SU-DHL-6 (cell line): ENCODE data around the gene UROD.

Source experiments
- H2AFZ ChIP-seq: fragments of 200-600 bp; sonication (generic); 2 replicates; pipeline ENCODE4 v1.6.1; 2014; ENCODE audit warnings: low read depth, mild to moderate bottlenecking, moderate library complexity, mixed read lengths, antibody characterized with exemption, low read length; ENCODE audit not compliant: severe bottlenecking
- H3F3A ChIP-seq: fragments of 200-600 bp; shearing (Covaris generic); 2 replicates; pipeline ENCODE4 v1.6.0; 2016; ENCODE audit warnings: antibody characterized with exemption, mild to moderate bottlenecking; ENCODE audit not compliant: insufficient read depth
- H3K27ac ChIP-seq: fragments of 200-600 bp; sonication (generic); 2 replicates; pipeline ENCODE4 v1.5.1; 2016; ENCODE audit warnings: low read depth, mild to moderate bottlenecking, low read length, moderate library complexity, mixed read lengths
- H3K27me3 ChIP-seq: fragments of 200-600 bp; sonication (generic), shearing (Covaris generic); 2 replicates; pipeline ENCODE4 v1.6.0; 2014; ENCODE audit warnings: mild to moderate bottlenecking, low read length
- H3K36me3 ChIP-seq: fragments of 200-600 bp; sonication (generic); 2 replicates; pipeline ENCODE4 v1.6.1; 2014; ENCODE audit warnings: mild to moderate bottlenecking, low read length, mixed read lengths
- H3K4me2 ChIP-seq: fragments of 300-600, 200-600 bp; shearing (Covaris generic), sonication (generic); 2 replicates; pipeline ENCODE4 v1.6.0; 2014; ENCODE audit warnings: low read length, low read depth, mild to moderate bottlenecking; ENCODE audit not compliant: poor library complexity, severe bottlenecking
- H3K4me3 ChIP-seq: fragments of 200-600 bp; sonication (generic); 2 replicates; pipeline ENCODE4 v1.5.1; 2014; ENCODE audit warnings: antibody characterized with exemption, low read length, mild to moderate bottlenecking, mixed read lengths; ENCODE audit not compliant: insufficient read depth, poor library complexity, severe bottlenecking
- H3K79me2 ChIP-seq: fragments of 200-600 bp; sonication (generic); 2 replicates; pipeline ENCODE4 v1.6.1; 2014; ENCODE audit warnings: mild to moderate bottlenecking, low read length, moderate library complexity; ENCODE audit not compliant: insufficient read depth
- H3K9ac ChIP-seq: fragments of 200-600 bp; sonication (generic); 2 replicates; pipeline ENCODE4 v1.7.0; 2014; ENCODE audit warnings: mild to moderate bottlenecking, low read length
- H3K9me2 ChIP-seq: fragments of 200-600 bp; sonication (generic); replicated peaks from 2 replicates; pipeline ENCODE4 v1.6.1; 2014; ENCODE audit warnings: low read length; ENCODE audit not compliant: insufficient read depth
- H3K9me3 ChIP-seq: fragments of 200-600 bp; sonication (generic); 2 replicates; pipeline ENCODE4 v1.6.1; 2014; ENCODE audit warnings: low read length, mixed read lengths; ENCODE audit not compliant: insufficient read depth
- H4K20me1 ChIP-seq: fragments of 200-600 bp; sonication (generic); 2 replicates; pipeline ENCODE4 v1.6.1; 2014; ENCODE audit warnings: low read depth, mild to moderate bottlenecking, antibody characterized with exemption, low read length, moderate library complexity, mixed read lengths
- CTCF ChIP-seq: fragments of 200-600 bp; sonication (generic); IDR thresholded peaks from one replicate; pipeline ENCODE4 v1.5.1; 2017; ENCODE audit warnings: antibody characterized with exemption, mild to moderate bottlenecking, low read length, moderate library complexity; ENCODE audit not compliant: insufficient read depth, poor library complexity, severe bottlenecking
- EZH2phosphoT487 ChIP-seq: fragments of 200-600 bp; sonication (generic), shearing (Covaris generic); conservative IDR thresholded peaks from 2 replicates; pipeline ENCODE4 v1.6.1; 2018; ENCODE audit warnings: mild to moderate bottlenecking, antibody characterized with exemption, low read length, moderate library complexity, mixed read lengths

The UROD gene

GRCh38 chr1:45016767-45017166, 4.7 kb downstream of the UROD start:
- no peak overlapping the region for H3K27ac ChIP-seq
- no peak overlapping the region for H3K4me2 ChIP-seq
- H3K4me3 ChIP-seq = no peak overlapping the region
- H3K9ac ChIP-seq = no peak overlapping the region
- H3K36me3 ChIP-seq = no peaks in the 10 kb centered on the region
- no peak overlapping the region for H2AFZ ChIP-seq
- H3K79me2 ChIP-seq = no peaks in the 10 kb centered on the region
- no peaks in the 10 kb centered on the region for H3K9me3 ChIP-seq
- no peaks in the 10 kb centered on the region for H4K20me1 ChIP-seq
- H3F3A ChIP-seq = no peaks in the 10 kb centered on the region
- no peaks in the 10 kb centered on the region for H3K9me2 ChIP-seq
- no peak for TF ChIP-seq EZH2phosphoT487
- TF ChIP-seq CTCF = no peak
- no peaks in the 10 kb centered on the region for H3K27me3 ChIP-seq

- no peaks in the 10 kb centered on the region for H3K36me3 ChIP-seq
- no peak overlapping the region for H3K27ac ChIP-seq
- no peaks in the 10 kb centered on the region for H3K27me3 ChIP-seq
- no peak overlapping the region for H3K4me3 ChIP-seq
- no peak overlapping the region for H3K4me2 ChIP-seq
- H3K9me3 ChIP-seq = no peaks in the 10 kb centered on the region
- H4K20me1 ChIP-seq = no peaks in the 10 kb centered on the region
- H2AFZ ChIP-seq = no peak overlapping the region
- no peaks in the 10 kb centered on the region for H3F3A ChIP-seq
- H3K9me2 ChIP-seq = no peaks in the 10 kb centered on the region
- H3K79me2 ChIP-seq = no peaks in the 10 kb centered on the region
- H3K9ac ChIP-seq = no peak overlapping the region
- TF ChIP-seq EZH2phosphoT487 = no peak
- peak; percentile 60 for TF ChIP-seq CTCF
These were observed 6.7 kb downstream of the UROD start for GRCh38 chr1:45018599-45019230.

- no peaks in the 10 kb centered on the region for H3K9me2 ChIP-seq
- no peak overlapping the region for H2AFZ ChIP-seq
- TF ChIP-seq EZH2phosphoT487 (no peak), CTCF (no peak)
- no peaks in the 10 kb centered on the region for H3K9me3 ChIP-seq
- H4K20me1 ChIP-seq = no peaks in the 10 kb centered on the region
- no peaks in the 10 kb centered on the region for H3K79me2 ChIP-seq
- H3F3A ChIP-seq = no peaks in the 10 kb centered on the region
- H3K27me3 ChIP-seq = no peaks in the 10 kb centered on the region
- H3K4me2 ChIP-seq = no peak overlapping the region
- no peak overlapping the region for H3K4me3 ChIP-seq
- H3K9ac ChIP-seq = no peak overlapping the region
- H3K27ac ChIP-seq = no peak overlapping the region
- H3K36me3 ChIP-seq = no peaks in the 10 kb centered on the region
These were observed 11.6 kb downstream of the UROD start for GRCh38 chr1:45023663-45024062.
